Mesenteric fat pad (tissue), 1 donor: ENCODE measurements around the gene RBP4. TPM values are rescaled to one million over a fixed set of nuclear protein-coding genes. Genes with fewer than 3 reads are reported as not detected.

Experiments
- DNase-seq: peaks from one replicate; pipeline ENCODE4 v3.0.0-alpha.2; 2020; ENCODE audit warnings: low spot score
- long read RNA-seq: library from polyadenylated mRNA; unstranded; transcript quantifications from one replicate; pipeline ENCODE4 v2.0.0, GENCODE V29; 2020
- total RNA-seq: library from RNA; stranded (reverse); fragmentation: NEBNext Ultra II Directional; extraction: Animal tissue kit (Norgen Biotek cat#: 25700); gene quantifications from one replicate; pipeline ENCODE4 v1.2.1, GENCODE V29; 2021
- donor health status: DM: yes; HTN: yes; CAD: no.

Gene RBP4
- total RNA-seq: 977 TPM
- long read RNA-seq, transcript RBP4-202 (6 exons, 1,314 nt): minor isoform, 8 of 1,939 reads
- long read RNA-seq, transcript RBP4-201 (6 exons, 1,068 nt): major isoform, 1,802 of 1,939 reads
- long read RNA-seq, partial matches to known transcripts: 63 of 1,939 reads
- long read RNA-seq, other reads (novel, unspliced or antisense): 66 of 1,939 reads

- no peak for DNase-seq
These were observed at the start of gene RBP4 for GRCh38 chr10:93601146-93601773. Gene RBP4, minus strand, starts transcription at chr10:93601235. Its CDS starts 207 bp downstream, at chr10:93601028.

GRCh38 chr10:93639791-93640190 lies 38.8 kb upstream of the RBP4 start:
- no peak for DNase-seq

- no peak for DNase-seq
These were observed 29.9 kb upstream of the RBP4 start for GRCh38 chr10:93630625-93631557.

- DNase-seq: no peak
These were observed 28.7 kb upstream of the RBP4 start for GRCh38 chr10:93629647-93630305.

GRCh38 chr10:93628858-93629257 lies 27.8 kb upstream of the RBP4 start:
- no peak for DNase-seq

- no peak for DNase-seq
These were observed 21.9 kb upstream of the RBP4 start for GRCh38 chr10:93622942-93623341.

- DNase-seq: no peak
These were observed 19.9 kb upstream of the RBP4 start for GRCh38 chr10:93620925-93621324.

- DNase-seq: no peak
These were observed 14.7 kb upstream of the RBP4 start for GRCh38 chr10:93615576-93616235.

- DNase-seq: no peak
These were observed 13.2 kb upstream of the RBP4 start for GRCh38 chr10:93614101-93614825.

- DNase-seq: no peak
These were observed 12.1 kb upstream of the RBP4 start for GRCh38 chr10:93613126-93613525.

- DNase-seq: no peak
These were observed 11.3 kb upstream of the RBP4 start, which contains the start of gene PDE6C for GRCh38 chr10:93612311-93612710. Gene PDE6C, plus strand, starts transcription at chr10:93612537. Its CDS starts 189 bp downstream, at chr10:93612726.

- no peak for DNase-seq
These were observed 7.4 kb upstream of the RBP4 start for GRCh38 chr10:93608421-93608820.

- no peak for DNase-seq
These were observed 3.1 kb upstream of the RBP4 start for GRCh38 chr10:93604146-93604545.

GRCh38 chr10:93603023-93603422 lies 2.0 kb upstream of the RBP4 start:
- no peak for DNase-seq

- no peak for DNase-seq
These were observed 733 bp upstream of the RBP4 start for GRCh38 chr10:93601774-93602162.

- DNase-seq: no peak
These were observed 439 bp downstream of the RBP4 start for GRCh38 chr10:93600446-93601145.

GRCh38 chr10:93599778-93600177 lies 1.3 kb downstream of the RBP4 start:
- no peak for DNase-seq

- no peak for DNase-seq
These were observed 1.7 kb downstream of the RBP4 start for GRCh38 chr10:93599335-93599734.

- no peak for DNase-seq
These were observed 2.9 kb downstream of the RBP4 start for GRCh38 chr10:93598157-93598556.
